HepG2 (cell line): ENCODE results near the gene DPEP2NB. TPM values are rescaled to one million over a fixed set of nuclear protein-coding genes. Genes with fewer than 3 reads are reported as not detected.

Experiments
- ATF7-NPFF ChIP-seq: sonication (generic); formaldehyde crosslinking; IDR thresholded peaks from 2 replicates; pipeline ENCODE4 v1.8.1; 2023; ENCODE audit warnings: mild to moderate bottlenecking, low read depth, missing genetic modification reagents, moderate library complexity
- E2F2 ChIP-seq: sonication (generic); formaldehyde crosslinking; IDR thresholded peaks from 2 replicates; pipeline ENCODE4 v1.4.0; 2020; ENCODE audit warnings: missing genetic modification reagents, borderline replicate concordance
- EP300 ChIP-seq, 3 experiments: sonication (generic) in 1 of 3; formaldehyde crosslinking in 1 of 3; IDR thresholded peaks; 2 replicates each; pipeline versions ENCODE4 v1.5.1 to v1.6.1; 2011 to 2020; ENCODE audit warnings: low read depth in 2 of 3, low read length in 2 of 3, borderline replicate concordance in 1 of 3, improper control_type of control experiment in 1 of 3, mild to moderate bottlenecking in 1 of 3, missing genetic modification reagents in 1 of 3, moderate library complexity in 1 of 3
- GPN1 ChIP-seq: sonication (generic); formaldehyde crosslinking; IDR thresholded peaks from 2 replicates; pipeline ENCODE4 v1.5.1; 2020; ENCODE audit warnings: missing genetic modification reagents, borderline replicate concordance
- NR2F6 ChIP-seq, 2 experiments: IDR thresholded peaks; 2 replicates each; pipeline ENCODE4 v1.6.1; 2016; ENCODE audit warnings: antibody characterized with exemption in 1 of 2, mild to moderate bottlenecking in 1 of 2
- RFXAP ChIP-seq: sonication (generic); formaldehyde crosslinking; IDR thresholded peaks from 2 replicates; pipeline ENCODE4 v1.4.0; 2020; ENCODE audit warnings: missing genetic modification reagents, borderline replicate concordance
- SMARCC2 ChIP-seq: fragments of 450-650 bp; IDR thresholded peaks from 2 replicates; pipeline ENCODE4 v1.6.1; 2017; ENCODE audit warnings: antibody characterized with exemption, mild to moderate bottlenecking
- U2AF2 ChIP-seq: fragments of 200-400 bp; formaldehyde crosslinking; IDR thresholded peaks from 2 replicates; pipeline ENCODE4 v1.6.1; 2017; ENCODE audit warnings: low read depth, mild to moderate bottlenecking, low read length
- ZBTB21 ChIP-seq: sonication (generic); formaldehyde crosslinking; IDR thresholded peaks from 2 replicates; pipeline ENCODE4 v1.4.0; 2020; ENCODE audit warnings: missing genetic modification reagents
- ZNF10 ChIP-seq: sonication (generic); formaldehyde crosslinking; IDR thresholded peaks from 2 replicates; pipeline ENCODE4 v1.4.0; 2020; ENCODE audit warnings: mild to moderate bottlenecking, low read depth, missing genetic modification reagents, borderline replicate concordance
- ZNF142 ChIP-seq: sonication (generic); formaldehyde crosslinking; IDR thresholded peaks from 2 replicates; pipeline ENCODE4 v1.4.0; 2020; ENCODE audit warnings: missing genetic modification reagents
- ZNF441 ChIP-seq: sonication (generic); formaldehyde crosslinking; IDR thresholded peaks from 2 replicates; pipeline ENCODE4 v1.7.0; 2021; ENCODE audit warnings: missing genetic modification reagents, borderline replicate concordance
- ZNF496 ChIP-seq: sonication (generic); formaldehyde crosslinking; IDR thresholded peaks from 2 replicates; pipeline ENCODE4 v1.8.1; 2023; ENCODE audit warnings: mild to moderate bottlenecking, moderate library complexity, missing genetic modification reagents; ENCODE audit not compliant: insufficient replicate concordance
- ZNF660 ChIP-seq: sonication (generic); formaldehyde crosslinking; IDR thresholded peaks from 2 replicates; pipeline ENCODE4 v1.5.1; 2020; ENCODE audit warnings: mild to moderate bottlenecking, low read depth, missing genetic modification reagents, borderline replicate concordance
- polyA plus RNA-seq, 8 experiments: library from polyadenylated mRNA; depleted of rRNA in 3 of 8; stranded (reverse) in 7 of 8; unstranded in 1 of 8; fragments of >200 nt; fragmentation: Illumina TruSeq in 4 of 8; extraction: Trizol in 4 of 8; gene quantifications; 2 replicates each; pipeline versions ENCODE4 v1.2.1 to v1.2.3, GENCODE V29; 2011 to 2016; ENCODE audit warnings: low read depth in 4 of 8, missing spikeins in 1 of 8, mixed read lengths in 1 of 8; ENCODE audit not compliant: insufficient read depth in 1 of 8
- total RNA-seq, 5 experiments: library from RNA; depleted of rRNA; stranded (reverse); fragments of >200 nt; fragmentation: Illumina TruSeq; extraction: Trizol; gene quantifications; 2 replicates each; pipeline ENCODE4 v1.2.3, GENCODE V29; 2016; ENCODE audit warnings: low read depth in 1 of 5
- TF ChIP-seq, protein P1 (sequence below): sonication (generic); formaldehyde crosslinking; IDR thresholded peaks from 2 replicates; pipeline ENCODE4 v1.8.0; 2022; ENCODE audit warnings: missing genetic modification reagents, mild to moderate bottlenecking, moderate library complexity, borderline replicate concordance
- TF ChIP-seq, protein P2 (sequence below): sonication (generic); formaldehyde crosslinking; IDR thresholded peaks from 2 replicates; pipeline ENCODE4 v1.9.0; 2021; ENCODE audit warnings: missing genetic modification reagents, mild to moderate bottlenecking, borderline replicate concordance

The DPEP2NB gene
- total and polyA plus RNA-seq, 2 of the 13 experiments (the other 11 are each of a cell fraction or from before 2014, with no cell fraction given), result not detected

GRCh38 chr16:68022728-68023537, 7.2 kb upstream of the DPEP2NB start, which contains the start of the genes DDX28 and DUS2 (continued):
- TF ChIP-seq, protein P1, sequence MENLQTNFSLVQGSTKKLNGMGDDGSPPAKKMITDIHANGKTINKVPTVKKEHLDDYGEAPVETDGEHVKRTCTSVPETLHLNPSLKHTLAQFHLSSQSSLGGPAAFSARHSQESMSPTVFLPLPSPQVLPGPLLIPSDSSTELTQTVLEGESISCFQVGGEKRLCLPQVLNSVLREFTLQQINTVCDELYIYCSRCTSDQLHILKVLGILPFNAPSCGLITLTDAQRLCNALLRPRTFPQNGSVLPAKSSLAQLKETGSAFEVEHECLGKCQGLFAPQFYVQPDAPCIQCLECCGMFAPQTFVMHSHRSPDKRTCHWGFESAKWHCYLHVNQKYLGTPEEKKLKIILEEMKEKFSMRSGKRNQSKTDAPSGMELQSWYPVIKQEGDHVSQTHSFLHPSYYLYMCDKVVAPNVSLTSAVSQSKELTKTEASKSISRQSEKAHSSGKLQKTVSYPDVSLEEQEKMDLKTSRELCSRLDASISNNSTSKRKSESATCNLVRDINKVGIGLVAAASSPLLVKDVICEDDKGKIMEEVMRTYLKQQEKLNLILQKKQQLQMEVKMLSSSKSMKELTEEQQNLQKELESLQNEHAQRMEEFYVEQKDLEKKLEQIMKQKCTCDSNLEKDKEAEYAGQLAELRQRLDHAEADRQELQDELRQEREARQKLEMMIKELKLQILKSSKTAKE (CRISPR knock-in tag), result no peak; the same call in 1 of the 2 replicates
- peak; percentile 37 to 77; a peak in 2 of 4 replicates for TF ChIP-seq EP300 (IDR thresholded peaks at IDR 0.05; ENCODE audit: low read depth in 2 of 2, low read length in 2 of 2)
- TF ChIP-seq EP300 (CRISPR knock-in tag; IDR thresholded peaks at IDR 0.05; ENCODE audit: borderline replicate concordance), result peak; percentile 37; the same call in 1 of the 2 replicates
- no peak; the same call in 1 of the 2 replicates for TF ChIP-seq E2F2
- peak; percentile 59 for TF ChIP-seq RFXAP
- peak; percentile 87; the same call in 1 of the 2 replicates for TF ChIP-seq ATF7-NPFF (CRISPR knock-in tag)
- TF ChIP-seq ZNF10 (CRISPR knock-in tag), result no peak
- 0 out of 2 replicates have a peak, but pooled peaks have one; percentile 10 for TF ChIP-seq ZNF660 (CRISPR knock-in tag)
- peak; percentile 77; the same call in 1 of the 2 replicates for TF ChIP-seq NR2F6 (IDR thresholded peaks at IDR 0.05)
- peak; percentile 94 for TF ChIP-seq NR2F6 (CRISPR knock-in tag; IDR thresholded peaks at IDR 0.05)
- TF ChIP-seq SMARCC2, result no peak
- TF ChIP-seq U2AF2, result peak; percentile 83; the same call in 1 of the 2 replicates
- TF ChIP-seq ZBTB21 (CRISPR knock-in tag), result peak; percentile 67
- TF ChIP-seq ZNF142 (CRISPR knock-in tag), result peak; percentile 33
- TF ChIP-seq ZNF441 (CRISPR knock-in tag), result peak; percentile 84; the same call in 1 of the 2 replicates
- TF ChIP-seq GPN1 (CRISPR knock-in tag), result no peak
- TF ChIP-seq ZNF496 (CRISPR knock-in tag), result no peak
- TF ChIP-seq, protein P2, sequence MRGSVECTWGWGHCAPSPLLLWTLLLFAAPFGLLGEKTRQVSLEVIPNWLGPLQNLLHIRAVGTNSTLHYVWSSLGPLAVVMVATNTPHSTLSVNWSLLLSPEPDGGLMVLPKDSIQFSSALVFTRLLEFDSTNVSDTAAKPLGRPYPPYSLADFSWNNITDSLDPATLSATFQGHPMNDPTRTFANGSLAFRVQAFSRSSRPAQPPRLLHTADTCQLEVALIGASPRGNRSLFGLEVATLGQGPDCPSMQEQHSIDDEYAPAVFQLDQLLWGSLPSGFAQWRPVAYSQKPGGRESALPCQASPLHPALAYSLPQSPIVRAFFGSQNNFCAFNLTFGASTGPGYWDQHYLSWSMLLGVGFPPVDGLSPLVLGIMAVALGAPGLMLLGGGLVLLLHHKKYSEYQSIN (CRISPR knock-in tag), result no peak
